LNCAP (cell line): ENCODE results near the gene CPLX1.

Experiments
- CTCF ChIP-seq: fragments of 450-650 bp; IDR thresholded peaks from 2 replicates; pipeline ENCODE4 v1.5.1; 2017; ENCODE audit warnings: mild to moderate bottlenecking

The CPLX1 gene

GRCh38 chr4:769511-769910, 56.4 kb downstream of the CPLX1 start:
- no peak for TF ChIP-seq CTCF

GRCh38 chr4:768995-769394, 56.9 kb downstream of the CPLX1 start:
- TF ChIP-seq CTCF, result no peak

GRCh38 chr4:768076-768475, 57.9 kb downstream of the CPLX1 start:
- TF ChIP-seq CTCF, result no peak

GRCh38 chr4:766559-767283, 59.2 kb downstream of the CPLX1 start:
- TF ChIP-seq CTCF, result no peak

- no peak for TF ChIP-seq CTCF
Measured at GRCh38 chr4:766152-766515, 59.8 kb downstream of the CPLX1 start.

GRCh38 chr4:764405-765169, 61.3 kb downstream of the CPLX1 start:
- TF ChIP-seq CTCF, result no peak

GRCh38 chr4:763922-764321, 62.0 kb downstream of the CPLX1 start:
- no peak for TF ChIP-seq CTCF
